NCI-H2227 (cell line): ENCODE results near the gene PDE8A.
"Not testable (repeated sequence)": the region's sequence is repeated elsewhere in the genome, so short reads cannot be mapped to it uniquely, and the experiment has no call there.

Source experiments
- DNase-seq: peaks from one replicate; lab custom pipeline; 2025; ENCODE audit not compliant: unreplicated experiment; lab: John Stamatoyannopoulos, UW

The PDE8A gene

DNA sequence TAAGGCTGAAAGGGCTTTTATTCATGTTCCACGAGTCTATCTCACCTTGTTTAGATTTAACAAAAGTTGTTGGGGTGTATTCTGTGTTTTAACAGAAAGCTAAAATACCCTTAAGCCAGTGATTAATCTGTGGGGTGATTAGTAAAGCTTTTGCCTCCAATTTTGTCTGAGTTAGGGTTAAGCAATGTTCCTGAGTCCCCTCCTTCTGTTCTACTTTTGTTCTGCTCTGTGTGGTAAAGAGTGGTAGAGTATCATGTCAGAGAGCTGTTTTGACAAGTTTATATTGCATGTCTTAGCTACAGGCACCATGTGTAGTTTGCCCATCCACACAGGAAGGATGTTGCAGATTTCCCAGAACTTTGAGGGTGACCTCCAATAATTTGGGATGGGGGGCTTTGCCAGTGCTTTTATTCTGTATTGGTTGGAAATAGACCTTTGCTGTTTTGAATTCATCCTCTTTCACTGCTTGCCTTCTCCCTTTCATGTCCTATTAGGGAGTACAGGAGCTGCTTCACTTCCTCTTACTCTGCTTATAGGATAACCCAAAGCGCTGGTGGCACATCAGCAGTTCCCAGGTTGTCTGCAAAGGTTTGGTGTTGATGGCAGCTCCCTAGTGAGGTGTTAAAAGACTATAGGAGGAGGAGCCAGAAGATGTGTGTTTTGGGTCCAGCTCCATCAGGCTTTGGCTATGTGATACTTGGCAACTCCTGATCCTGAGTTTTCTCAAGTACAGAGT is 7.4 kb downstream of the PDE8A start:
- no peak for DNase-seq

DNA sequence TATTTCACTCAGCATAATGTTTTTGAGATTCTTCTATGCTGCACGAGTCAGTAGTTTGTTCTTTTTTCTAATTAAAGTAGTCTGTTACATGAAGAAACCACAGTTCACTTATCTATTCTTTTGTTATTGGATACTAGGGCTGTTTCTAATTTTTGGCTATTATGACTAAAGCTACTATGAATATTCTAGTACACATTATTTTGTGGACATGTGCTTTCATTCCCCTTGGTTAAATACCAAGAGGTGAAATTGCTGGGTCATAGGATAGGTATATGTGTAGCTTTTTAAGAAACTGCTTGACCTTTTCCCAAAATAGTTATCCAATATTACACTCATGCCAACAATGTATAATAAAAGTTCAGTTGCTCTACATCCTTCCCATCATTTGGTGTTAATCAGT is 8.9 kb downstream of the PDE8A start:
- DNase-seq: no peak

DNA sequence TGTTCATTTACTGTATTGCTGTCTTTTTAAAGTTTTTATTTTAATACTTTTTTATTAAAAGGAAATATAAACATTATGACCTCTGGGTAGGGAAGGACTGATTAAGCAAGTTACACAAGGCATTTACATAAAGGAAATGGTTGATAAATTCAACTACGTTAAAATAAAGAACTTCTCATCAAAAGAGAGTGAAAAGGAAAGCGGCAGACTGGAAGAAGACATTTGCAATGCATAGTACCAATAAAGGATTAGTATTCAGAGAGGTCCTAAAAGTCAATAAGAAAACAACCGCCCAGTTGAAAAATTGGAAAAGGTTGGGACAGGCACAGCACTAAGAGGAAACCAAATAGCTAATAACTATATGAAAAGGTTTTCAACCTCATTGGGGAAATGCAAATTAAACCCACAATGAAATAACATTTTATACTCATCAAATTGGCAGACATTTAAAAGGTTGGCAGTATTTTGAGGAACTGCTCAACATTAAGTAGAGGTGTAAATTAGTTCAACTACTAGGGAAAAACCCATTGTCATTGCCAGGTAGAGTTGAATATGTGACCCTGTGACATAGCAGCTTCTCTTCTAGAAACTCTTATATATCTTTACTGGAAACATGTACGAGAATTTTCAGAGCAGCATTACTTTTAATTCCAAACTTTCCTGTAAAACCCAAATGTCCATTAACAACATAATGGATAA is 9.5 kb downstream of the PDE8A start:
- no peak for DNase-seq

DNA sequence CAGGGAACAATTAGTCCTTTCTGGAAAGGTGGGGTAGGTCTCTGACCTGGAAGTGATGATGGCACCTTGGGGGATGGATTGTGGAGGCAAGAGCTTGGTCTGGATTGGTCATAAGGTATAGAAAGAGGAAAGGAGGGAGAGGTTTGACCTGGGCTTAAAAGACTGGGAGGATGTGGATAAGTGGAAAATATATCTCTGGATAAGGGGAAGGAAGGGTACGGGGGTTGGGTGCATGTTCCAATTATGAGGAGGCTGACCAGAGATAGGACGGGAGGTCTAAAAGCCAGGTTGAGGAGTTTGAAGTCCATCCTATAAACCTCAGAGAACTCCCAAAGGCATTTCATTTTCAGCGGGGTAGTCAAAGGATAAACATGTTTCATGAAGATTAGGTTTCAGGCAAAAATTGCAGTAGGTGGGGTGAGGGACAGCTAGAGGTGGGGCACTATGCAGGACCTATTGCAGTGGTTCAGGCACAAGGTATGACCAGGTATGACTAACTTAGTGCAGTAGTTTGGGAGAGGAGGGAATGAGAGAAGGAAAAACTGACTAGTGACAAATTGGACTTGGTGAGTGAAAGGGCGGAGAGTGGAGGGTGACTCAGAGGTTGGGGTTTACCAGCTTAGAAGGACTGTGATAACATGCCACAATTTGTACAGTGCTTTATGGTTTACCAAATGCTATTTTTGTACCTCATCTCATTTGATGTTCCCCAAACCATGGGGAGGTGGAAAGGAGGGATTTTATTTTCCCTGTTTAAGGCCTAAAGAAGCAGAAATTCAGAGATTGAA is 10.7 kb downstream of the PDE8A start:
- no peak for DNase-seq

DNA sequence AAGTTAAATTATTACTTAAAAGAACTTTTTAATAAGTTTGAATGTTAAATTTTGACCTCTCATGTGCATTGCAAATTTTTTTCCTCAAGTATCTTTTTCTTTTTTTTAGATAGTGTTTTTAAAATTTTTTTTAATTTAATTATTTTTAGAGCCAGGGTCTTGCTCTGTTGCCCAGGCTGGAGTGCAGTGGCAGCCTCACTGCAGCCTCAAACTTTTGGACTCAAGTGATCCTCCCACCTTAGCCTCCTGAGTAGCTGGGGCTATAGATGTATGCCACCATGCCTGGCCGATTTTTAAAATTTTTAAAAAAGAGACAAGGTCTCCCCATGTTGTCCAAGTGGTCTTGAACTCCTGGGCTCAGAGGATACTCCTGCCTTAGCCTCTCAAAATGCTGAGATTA is 14.4 kb downstream of the PDE8A start:
- DNase-seq: no peak

DNA sequence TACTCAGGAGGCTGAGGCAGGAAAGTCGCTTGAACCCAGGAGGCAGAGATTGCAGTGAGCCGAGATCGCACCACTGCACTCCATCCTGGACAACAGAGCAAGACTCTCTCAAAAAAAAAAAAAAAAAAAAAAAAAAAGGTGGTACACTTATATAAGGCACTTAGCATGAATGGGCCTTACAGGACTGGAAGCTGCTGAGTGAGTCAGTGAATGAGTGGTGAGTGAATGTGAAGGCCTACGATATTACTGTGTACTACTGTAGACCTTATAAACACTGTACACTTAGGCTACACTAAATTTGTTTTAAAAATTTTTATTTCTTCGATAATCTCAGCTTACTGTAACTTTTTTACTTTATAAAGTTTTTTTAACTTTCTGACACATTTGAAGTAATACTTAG is 15.1 kb downstream of the PDE8A start:
- not testable (repeated sequence) for DNase-seq

DNA sequence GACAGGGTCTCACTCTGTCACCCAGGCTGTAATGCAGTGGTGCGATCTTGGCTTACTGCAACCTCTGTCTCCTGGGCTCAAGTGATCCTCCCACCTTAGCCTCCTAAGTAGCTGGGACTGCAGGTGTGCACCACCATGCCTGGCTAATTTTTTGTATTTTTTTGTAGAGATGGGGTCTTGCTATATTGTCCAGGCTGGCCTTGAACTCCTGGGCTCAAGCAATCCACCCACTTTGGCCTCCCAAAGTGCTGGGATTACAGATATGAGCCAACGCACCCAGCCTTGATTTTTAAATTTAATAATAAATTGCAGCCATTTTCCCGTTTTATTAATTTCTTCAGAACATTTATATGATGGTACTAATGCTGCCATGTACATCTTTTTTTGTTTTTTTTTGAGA is 15.6 kb downstream of the PDE8A start:
- not testable (repeated sequence) for DNase-seq

DNA sequence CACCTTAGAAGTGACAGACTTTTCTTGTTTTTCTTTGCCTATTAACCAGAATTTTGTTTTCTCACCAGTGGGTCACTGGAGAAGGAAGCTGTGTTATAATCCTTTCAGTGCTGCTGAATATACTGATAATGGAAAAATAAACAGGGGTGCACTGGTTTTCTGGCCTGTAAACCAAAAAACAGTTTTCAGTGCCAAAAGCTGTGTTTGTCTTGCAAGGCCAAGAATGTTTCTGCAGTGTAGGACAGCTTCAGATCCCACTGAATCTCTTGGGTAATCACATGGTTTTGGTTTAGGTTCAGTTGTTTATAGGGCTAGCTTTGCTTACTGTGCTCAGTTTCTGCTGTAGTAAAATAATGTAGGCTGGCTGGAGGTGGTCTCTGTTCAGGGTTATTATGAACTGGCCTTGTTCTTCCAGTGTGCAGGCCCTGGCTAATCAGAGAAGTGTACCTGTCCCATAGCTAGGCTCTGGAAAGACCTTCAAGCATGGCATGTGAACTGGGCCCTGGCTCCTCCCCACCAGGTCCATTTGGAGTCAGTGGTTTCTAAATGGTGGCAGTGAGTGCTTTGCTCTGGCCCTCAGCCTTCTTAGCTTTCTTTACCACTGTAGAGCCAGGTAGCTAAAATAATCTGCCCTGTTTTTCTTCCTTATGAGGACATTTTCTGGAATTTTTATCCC is 18.7 kb downstream of the PDE8A start:
- no peak for DNase-seq

DNA sequence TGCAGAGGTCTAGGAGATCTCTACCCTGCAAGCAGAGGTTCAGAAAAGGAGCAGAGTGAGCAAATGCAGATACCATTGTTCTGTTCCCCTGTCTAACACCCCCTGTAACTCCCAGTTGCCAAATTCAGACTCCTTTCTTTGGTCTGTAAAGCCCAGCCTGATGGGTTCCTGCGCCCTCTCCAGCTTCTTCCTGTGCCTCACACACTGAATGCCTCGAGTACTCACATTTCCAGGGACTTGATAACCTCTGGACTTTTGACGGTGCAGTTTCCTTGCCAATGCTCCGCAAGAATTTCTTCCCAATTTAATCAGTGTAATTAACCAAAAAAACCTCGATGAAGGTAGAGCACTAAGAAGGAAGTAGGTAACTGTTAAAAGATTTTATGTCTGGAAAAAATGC is 19.3 kb downstream of the PDE8A start:
- DNase-seq: no peak

DNA sequence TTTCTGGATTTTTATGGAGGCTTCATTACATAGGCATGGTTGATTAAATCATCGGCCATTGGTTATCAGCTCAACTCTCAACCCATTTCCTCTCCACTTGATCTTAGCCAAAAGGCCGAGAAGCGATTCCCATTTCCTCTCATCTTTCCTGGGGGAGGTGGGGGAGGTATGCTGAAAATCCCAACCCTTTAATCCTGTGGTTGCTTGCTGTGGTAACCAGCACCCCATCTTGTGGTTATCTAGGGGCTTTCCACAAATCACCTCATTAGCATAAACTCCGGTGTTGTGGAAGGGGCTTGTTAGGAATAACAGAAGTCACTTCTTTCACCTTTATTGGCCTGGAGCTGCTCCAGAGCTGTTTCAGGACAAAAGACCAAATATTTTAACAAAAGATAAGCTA is 20.9 kb downstream of the PDE8A start:
- no peak for DNase-seq

DNA sequence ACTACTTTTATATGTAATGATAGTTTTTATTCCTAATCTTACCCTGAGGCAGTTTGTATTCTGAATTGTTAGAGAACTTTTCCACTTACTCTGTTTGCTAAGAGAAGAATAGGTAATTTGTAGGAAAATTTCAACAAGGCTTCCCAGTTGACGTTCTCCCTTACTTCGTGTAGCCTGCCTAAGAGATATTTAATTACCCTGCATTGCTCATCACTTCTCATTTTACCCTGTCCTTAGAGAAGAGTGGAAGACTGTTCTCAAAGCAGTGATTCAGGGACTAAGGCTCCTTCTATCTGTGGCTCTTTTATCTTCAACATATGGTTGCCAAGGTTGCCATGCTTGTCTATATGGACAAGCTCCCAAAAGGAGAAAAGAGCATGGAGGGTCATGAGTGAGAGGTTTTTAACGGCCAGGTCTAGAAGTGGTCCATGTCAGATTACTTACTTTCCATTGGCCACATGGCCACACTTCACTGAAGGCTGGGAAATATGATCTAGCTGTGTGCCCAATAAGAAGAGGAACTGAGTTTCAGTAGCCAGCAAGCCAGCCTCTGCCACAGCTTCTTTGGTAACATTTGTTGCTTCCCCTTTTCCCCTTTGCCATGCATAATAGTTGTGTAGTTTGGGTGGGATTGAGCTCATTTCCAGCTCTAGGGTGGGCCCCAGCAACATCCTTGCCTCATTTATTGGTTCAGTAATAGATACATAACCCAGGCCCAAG is 22.1 kb downstream of the PDE8A start:
- no peak for DNase-seq

DNA sequence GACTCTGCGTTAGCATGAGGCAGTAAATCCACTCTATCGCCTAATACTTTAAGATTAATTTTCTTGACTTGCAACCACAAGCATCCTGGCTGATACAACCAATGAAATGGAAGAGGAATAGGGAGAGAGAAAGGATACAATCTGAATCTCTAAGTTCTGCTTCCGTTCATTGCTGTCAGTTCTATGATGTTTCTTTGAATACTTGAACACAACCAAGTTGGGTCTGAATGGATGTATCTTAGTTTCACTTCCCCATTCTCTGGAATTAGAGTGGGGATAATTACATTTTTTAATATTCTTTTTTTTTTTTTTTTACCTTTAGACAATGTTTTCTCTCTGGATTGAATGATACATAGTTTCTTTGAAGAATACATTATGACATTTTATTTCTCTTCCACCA is 22.9 kb downstream of the PDE8A start:
- no peak for DNase-seq

DNA sequence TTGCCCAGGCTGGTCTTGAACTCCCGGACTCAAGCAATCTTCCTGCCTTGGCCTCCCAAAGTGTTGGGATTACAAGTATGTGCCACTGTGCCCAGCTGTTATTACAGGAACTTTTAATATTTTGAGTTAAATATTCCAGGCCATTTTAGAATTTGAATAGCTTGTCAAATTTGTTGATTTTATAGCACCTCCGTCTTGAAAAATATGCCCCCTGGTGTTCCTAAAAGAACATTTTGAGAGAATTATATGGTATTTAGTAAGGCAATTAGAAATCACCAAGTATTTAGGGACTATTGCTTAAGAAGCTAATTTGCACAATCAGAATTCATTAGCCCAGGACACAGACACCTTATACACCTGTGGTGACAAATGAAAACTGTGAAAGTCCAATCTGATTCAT is 23.7 kb downstream of the PDE8A start:
- DNase-seq: no peak

DNA sequence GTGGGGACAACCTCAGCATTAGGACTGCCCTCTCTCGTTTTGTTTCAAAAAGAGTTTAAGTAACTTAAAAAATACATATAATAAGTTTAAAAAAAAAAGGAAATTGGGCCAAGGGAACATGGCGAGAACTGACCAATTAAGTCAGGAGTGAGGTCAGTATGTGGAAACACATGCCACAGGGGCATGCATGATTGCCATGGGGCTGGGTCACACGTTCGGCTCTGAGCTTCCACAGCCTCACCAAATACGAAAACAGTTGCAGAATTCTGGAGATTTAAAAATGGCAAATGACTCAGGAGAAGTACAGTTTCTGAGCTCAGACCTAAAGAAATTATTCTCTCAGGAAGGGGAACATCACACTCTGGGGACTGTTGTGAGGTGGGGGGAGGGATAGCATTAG is 24.1 kb downstream of the PDE8A start:
- no peak for DNase-seq

DNA sequence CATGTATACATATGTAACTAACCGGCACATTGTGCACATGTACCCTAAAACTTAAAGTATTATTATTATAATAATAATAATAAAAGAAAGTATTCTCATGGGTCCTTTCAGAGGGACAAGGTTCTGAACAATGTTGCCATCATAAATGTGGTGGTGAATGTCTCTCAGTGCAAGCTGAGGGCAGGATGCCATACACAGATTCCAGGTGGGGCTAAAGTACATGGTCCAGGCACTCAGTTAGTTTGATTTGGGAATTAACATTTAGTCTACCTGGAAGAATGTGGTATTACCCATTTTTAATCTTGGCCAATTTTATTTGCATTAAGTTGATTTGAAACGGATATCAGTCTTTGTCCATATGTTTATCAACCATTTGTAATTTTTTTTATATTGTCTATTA is 24.5 kb downstream of the PDE8A start:
- DNase-seq: no peak

DNA sequence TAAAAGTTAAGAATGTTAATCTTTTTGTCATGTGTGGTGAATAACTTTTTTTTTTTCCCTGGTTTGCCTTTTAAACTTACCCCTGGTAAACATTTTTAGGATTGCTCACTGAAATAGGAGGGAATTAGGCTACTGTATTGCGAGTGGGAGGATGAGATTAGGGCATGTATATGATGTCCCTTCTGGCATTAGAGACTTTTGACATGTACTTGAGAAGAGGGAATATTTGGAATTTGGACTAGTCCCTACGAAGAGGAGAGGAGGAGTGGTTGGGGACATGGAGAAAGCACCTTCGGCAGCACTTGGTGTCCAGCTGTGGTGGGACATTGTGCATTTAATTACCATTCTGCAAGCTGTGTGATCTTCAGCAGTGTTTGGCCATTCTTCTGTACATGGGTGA is 25.0 kb downstream of the PDE8A start:
- no peak for DNase-seq

DNA sequence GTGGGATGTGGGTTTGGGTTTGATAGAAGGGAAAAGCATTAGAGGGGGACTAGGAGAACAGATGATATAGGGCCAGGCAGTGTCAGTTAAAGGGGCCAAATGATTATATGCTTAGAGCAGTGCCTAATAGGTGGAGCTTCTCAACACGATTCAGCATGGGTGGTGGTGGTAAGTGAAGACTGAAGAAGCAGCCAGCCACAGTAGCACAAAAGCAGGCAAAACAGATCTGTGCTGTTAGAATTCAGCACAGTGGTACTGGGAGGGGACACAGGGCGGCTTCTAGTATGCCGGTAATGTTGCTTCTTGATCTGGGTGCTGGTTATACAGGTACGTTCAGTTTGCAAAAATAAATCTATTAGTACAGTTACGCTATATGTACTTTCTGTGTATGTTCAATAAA is 25.5 kb downstream of the PDE8A start:
- no peak for DNase-seq

DNA sequence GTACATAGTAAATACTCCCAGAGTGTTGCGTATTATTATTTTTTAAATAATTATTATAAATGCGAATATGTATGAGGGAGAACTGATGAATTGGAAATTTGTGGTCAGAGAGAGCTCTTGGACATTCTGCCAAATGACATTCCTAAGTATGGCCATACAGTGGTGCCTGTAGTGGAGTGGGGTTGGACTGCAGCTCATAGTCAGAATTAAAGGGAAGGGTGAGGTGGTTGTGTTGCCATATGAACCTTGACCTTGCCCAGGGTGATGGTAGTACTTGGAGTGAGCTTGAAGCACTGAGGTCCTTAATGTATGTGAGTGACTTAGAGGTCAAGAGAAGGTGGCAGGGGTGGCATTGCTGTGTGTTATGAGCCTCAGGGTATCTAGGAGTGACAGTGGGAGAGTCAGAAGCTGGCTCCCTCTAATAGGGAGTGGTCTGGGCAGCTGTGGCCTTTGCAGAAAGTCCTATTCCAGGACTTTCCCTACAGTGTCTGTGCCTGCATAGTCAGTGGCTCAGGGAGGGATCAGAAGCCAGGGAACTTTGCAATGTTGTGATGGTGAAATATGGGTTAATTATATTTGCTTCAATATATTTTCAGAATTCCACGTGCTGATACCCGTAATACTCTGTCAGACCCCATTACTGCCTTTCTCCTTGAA is 26.2 kb downstream of the PDE8A start:
- no peak for DNase-seq

DNA sequence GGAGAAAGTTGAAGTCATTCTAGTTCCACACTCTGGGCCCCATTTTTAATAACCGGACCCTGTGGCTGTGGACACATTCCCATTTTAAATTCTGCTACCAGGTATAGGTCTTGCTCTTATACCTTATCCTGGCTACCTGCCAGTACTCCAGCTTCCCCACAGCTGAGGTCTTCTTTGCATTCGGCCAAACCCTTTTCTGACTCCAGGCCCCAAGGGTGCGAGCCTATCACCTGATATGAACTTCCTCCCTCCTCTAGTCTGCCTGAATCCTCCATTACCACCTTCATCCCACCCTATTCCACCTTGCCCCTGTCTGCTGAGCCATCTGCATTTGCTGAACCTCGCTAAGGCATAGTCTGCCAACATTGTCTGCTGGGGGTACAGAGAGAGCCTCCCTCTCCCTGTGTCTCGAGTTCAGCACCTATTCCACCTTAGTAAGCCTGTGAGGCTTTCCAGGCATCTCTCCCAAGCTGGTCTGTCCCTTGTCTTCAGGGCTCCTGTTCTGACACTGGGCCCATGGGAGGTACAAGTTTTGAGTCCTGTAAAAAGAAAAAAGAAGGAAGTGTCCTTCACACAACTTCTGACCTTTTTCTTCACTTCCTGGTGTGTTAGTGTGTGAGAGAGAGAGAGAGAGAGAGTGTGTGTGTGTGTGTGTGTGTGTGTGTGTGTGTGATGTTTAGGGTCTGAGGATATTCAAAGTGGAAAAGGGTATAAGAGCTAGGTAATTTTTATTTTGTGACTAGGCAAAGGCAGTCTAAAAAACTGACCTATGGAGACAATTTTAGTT is 27.0 kb downstream of the PDE8A start:
- no peak for DNase-seq

DNA sequence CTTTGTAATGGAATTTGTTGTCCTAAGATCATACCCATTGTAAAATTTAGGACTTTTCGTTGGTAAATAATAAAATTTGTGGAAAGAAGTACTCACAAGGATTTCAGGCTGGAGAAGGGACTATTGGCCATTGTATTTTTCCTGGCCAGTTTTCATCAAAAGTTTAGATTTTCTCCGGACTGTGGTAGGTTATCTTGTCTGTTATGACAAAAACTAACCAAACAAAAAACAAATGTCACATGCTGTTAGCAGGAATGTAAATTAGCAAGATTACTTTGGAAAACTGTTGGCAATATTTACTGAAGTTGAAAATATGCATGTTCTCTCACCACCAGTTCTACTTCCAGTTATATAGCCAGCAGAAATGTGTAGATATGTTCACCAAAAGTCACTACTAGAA is 27.8 kb downstream of the PDE8A start:
- DNase-seq: no peak
